ENCODE results near the gene CNTNAP2. TPM values are rescaled to one million over a fixed set of nuclear protein-coding genes. Genes with fewer than 3 reads are reported as not detected.

Gene CNTNAP2
- total and polyA plus RNA-seq, 2 of the 13 experiments (the other 11 are each of a cell fraction or from before 2014, with no cell fraction given), result 0.40 to 0.42 TPM

DNA sequence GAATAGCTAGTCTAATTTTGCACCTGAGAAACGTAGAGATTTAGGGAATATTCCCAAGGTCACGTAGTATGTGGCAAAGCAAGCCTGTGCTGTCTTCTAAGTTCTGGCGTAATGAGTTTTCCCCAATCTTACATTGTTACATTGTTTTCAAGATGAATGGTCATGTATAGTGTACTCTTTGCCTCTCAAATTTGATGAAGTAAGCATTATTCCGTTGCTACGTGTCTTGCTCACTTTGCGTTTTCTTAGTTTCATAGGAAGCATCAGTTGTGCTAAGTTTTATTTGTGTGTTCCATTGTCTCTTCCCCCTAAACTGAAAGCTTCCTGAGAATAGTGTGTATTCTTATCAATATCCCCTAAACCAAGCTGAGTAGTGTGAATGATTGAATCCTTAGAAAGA, 1836.3 kb downstream of the CNTNAP2 start:
- ChIA-PET CTCF (ENCODE audit: low intra/inter-chr PET ratio, low total read pairs) (no interaction called here), POLR2A (no interaction called here)
- Histone ChIP-seq H3K36me3 (replicated peaks in 1 of 2; ENCODE audit: control insufficient read depth in 1 of 2, insufficient read depth in 2 of 2, low read length in 2 of 2) (no peaks in the 10 kb centered on the region), H3K9me3 (ENCODE audit: low read length) (no peaks in the 10 kb centered on the region), H3K27ac (ENCODE audit: extremely low read length, insufficient read depth, low read length) (no peak overlapping the region), H4K20me1 (ENCODE audit: insufficient read depth, low read length) (no peaks in the 10 kb centered on the region), H2AFZ (ENCODE audit: low read length) (no peak overlapping the region), H3K9ac (ENCODE audit: insufficient read depth, low read depth, low read length) (no peak overlapping the region), H3K4me1 (ENCODE audit: insufficient read depth, low read length) (no peaks in the 10 kb centered on the region), H3K4me3 (replicated peaks in 1 of 3; ENCODE audit: insufficient read depth in 1 of 3, low read depth in 2 of 3, low read length in 3 of 3) (no peak overlapping the region), H3K79me2 (ENCODE audit: insufficient read depth, low read length) (no peaks in the 10 kb centered on the region), H3K27me3 (ENCODE audit: control insufficient read depth in 1 of 2, insufficient read depth in 2 of 2, low read length in 2 of 2) (no peaks in the 10 kb centered on the region), H3K4me2 (ENCODE audit: low read depth, low read length) (no peak overlapping the region)
- BruUV-seq (replicated peaks), result no TSS peak
- ATAC-seq (no peak), FAIRE-seq (no peak), DNase-seq (ENCODE audit: low spot score) (no peak)
- TF ChIP-seq MAFF (IDR thresholded peaks at IDR 0.05; ENCODE audit: low read depth, low read length) (peak; percentile 91), GATAD2A (CRISPR knock-in tag; IDR thresholded peaks at IDR 0.05) (no peak), ZBTB8A (CRISPR knock-in tag; IDR thresholded peaks at IDR 0.05; ENCODE audit: borderline replicate concordance, low read depth) (no peak), MAFK (conservative IDR thresholded peaks at IDR 0.05 in 1 of 2, IDR thresholded peaks at IDR 0.05 in 1 of 2; ENCODE audit: low read length in 2 of 2) (peak; percentile 89 to 94), GABPA (IDR thresholded peaks at IDR 0.05; ENCODE audit: low read depth, low read length) (no peak), GABPA (CRISPR knock-in tag; IDR thresholded peaks at IDR 0.05; ENCODE audit: low read depth) (no peak)
- 15% methylated on average over 6 of the region's 6 CpGs for WGBS (ENCODE audit: low lambda C conversion rate)
- intact Hi-C loops (cut with micrococcal nuclease; ENCODE audit: unreplicated experiment), result no loop called here
- in situ Hi-C loops (cut with HindIII; ENCODE audit: extremely low pct_ligation_motif_present, low pct_unique_long_range_greater_than_20kb), result no loop called here

DNA sequence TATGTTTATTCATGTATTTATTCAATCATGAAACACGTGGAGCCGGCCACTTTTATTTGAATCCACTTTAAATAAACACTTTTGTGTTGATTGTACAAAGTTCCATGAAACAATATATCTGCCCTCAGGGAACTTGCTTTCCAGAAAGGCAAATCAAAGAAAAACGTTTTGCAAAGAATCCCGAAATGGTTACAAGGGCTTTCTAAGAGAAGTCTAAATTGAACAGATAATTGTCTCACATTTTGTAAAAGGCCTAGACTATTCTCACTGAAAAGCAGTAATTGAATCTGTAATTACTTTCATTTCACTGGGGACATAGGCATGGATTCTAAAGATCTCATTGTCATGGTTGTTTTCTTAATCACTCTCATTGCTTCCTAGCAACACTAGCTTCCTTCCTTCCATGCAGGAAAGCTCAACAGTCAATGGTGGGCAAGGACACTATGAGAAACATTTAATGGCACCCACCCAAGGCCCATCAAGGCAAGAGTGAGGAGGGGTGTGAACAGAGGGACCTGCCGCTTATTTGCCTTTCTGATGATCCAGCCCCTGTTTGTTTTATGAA, 1851.5 kb downstream of the CNTNAP2 start:
- Histone ChIP-seq H3K4me3 (replicated peaks in 1 of 3; ENCODE audit: insufficient read depth in 1 of 3, low read depth in 2 of 3, low read length in 3 of 3) (no peak overlapping the region), H3K27ac (ENCODE audit: extremely low read length, insufficient read depth, low read length) (no peak overlapping the region), H3K36me3 (replicated peaks in 1 of 2; ENCODE audit: control insufficient read depth in 1 of 2, insufficient read depth in 2 of 2, low read length in 2 of 2) (no peaks in the 10 kb centered on the region), H4K20me1 (ENCODE audit: insufficient read depth, low read length) (no peaks in the 10 kb centered on the region), H3K9me3 (ENCODE audit: low read length) (no peaks in the 10 kb centered on the region; the same call in 1 of the 2 replicates), H3K4me1 (ENCODE audit: insufficient read depth, low read length) (no peaks in the 10 kb centered on the region), H3K9ac (ENCODE audit: insufficient read depth, low read depth, low read length) (no peak overlapping the region), H2AFZ (ENCODE audit: low read length) (no peak overlapping the region), H3K4me2 (ENCODE audit: low read depth, low read length) (no peak overlapping the region), H3K79me2 (ENCODE audit: insufficient read depth, low read length) (no peaks in the 10 kb centered on the region), H3K27me3 (ENCODE audit: control insufficient read depth in 1 of 2, insufficient read depth in 2 of 2, low read length in 2 of 2) (no peaks in the 10 kb centered on the region)
- TF ChIP-seq ZBTB43 (CRISPR knock-in tag; conservative IDR thresholded peaks at IDR 0.05) (no peak), PHF21A (CRISPR knock-in tag; IDR thresholded peaks at IDR 0.05) (no peak), ARNTL (CRISPR knock-in tag; IDR thresholded peaks at IDR 0.05) (no peak)
- intact Hi-C loops (cut with micrococcal nuclease; ENCODE audit: unreplicated experiment) (no loop called here), in situ Hi-C loops (cut with HindIII; ENCODE audit: extremely low pct_ligation_motif_present, low pct_unique_long_range_greater_than_20kb) (no loop called here)
- FAIRE-seq (no peak), DNase-seq (ENCODE audit: low spot score) (no peak), ATAC-seq (no peak)
- BruUV-seq (replicated peaks), result no TSS peak
- ChIA-PET POLR2A (no interaction called here), CTCF (ENCODE audit: low intra/inter-chr PET ratio, low total read pairs) (no interaction called here)
- 8% methylated on average over 5 of the region's 5 CpGs for WGBS (ENCODE audit: low lambda C conversion rate)
